DMS53 treated with DMSO at 0.1 percent for 48 hours (cell line): ENCODE results near the gene SLC9A9.

ENCODE experiments used
- DNase-seq: peaks from one replicate; lab custom pipeline; 2025; ENCODE audit not compliant: unreplicated experiment; lab: John Stamatoyannopoulos, UW

Gene SLC9A9

DNA sequence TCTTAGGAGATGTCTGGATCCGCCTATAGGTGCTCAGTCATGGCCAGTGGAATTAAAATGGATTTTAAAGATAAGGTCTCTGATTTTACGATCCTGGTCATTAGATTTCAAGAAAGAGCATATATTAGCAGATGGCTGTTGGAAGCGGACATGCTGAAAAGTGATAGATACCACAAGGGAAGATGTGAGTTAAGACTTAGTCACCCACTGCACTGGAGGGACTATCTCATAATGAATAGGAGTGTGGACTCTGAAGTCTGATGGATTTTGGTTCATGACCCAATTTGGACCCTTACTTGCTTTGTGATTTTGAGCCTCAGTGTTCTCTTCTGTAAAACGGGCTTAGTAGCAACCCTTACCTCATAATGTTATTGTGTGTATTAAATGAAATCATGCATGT lies 514.0 kb downstream of the SLC9A9 start:
- DNase-seq: no peak

DNA sequence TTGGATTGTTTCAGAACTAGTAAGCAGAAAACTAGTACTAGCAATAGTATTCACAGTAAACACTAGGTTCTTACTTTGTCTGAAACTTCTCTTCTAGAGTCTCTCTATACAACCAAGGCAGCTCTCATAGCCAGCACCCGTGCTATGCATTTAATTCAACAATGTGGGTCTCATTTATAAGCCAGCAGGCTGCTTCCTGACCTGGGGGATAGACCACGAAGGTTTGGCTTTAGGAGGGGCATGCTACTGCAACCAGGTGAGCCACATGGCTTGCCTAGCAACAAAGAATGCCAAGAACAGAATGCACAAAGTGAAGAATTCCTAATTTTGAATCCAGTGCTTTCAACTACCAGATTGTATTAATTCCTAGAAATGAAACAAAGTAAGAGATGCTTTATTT lies 514.9 kb downstream of the SLC9A9 start:
- DNase-seq: no peak

DNA sequence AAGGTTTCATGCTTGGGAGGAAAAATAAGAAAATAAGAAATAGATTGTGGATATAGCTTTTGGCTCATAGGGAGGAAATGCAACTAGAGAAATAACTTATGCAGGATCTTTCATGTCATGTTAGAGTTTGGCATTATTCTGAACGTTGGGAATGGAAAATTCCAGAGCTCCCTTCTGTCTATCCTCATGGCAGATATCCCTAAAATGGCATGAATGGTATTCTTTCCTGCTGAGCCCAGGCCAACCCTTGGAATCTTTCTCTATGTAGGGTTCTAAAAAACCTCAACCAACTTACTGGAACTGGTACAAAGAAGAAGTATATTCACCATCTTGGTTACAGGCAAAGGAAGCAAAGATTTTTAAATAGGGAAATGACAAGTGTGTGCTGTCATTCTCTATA lies 516.2 kb downstream of the SLC9A9 start:
- no peak for DNase-seq

DNA sequence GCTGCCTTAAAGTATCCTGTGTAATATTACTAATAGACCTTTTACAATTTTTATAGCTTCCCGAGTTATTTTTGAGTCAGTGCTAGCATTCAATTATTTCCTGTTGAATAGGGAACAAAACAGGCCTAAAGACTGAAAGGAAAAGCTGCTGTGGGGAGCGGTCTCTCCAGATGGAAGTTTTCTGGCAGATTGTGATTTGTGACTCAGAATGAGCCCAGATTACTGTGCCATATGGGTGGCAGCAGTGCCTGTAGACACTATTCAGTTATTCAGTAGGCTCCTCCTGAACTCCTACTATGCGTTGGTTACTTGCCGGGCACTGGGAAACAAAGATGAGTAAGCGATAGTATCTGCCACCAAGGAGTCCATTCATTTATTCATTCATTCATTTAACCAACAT lies 516.9 kb downstream of the SLC9A9 start:
- no peak for DNase-seq

DNA sequence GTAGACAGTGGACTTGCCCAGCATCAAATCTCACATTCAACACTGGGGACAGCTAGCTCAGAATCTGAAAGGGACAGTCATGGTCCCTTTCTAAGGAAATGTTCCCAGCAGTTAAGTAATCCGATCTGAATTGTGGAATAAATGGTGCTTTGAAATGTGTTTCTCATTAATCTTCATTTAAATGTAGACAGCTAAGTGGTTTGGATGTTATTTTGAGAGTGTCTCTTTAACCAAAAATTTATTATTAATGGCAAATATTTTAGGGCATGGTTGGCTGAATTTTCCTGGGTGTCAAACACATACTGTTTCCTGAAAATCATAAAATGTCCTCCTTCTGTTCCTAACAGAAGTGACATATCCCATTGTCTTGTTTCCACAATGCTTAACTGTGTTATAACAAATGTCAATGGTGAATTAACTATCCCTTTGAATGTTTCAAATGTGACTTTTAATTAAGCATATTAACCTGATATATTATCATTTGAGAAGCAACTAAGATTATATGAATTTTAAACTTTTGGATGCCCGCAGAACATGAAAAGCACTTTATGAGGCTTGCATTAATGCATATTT lies 517.9 kb downstream of the SLC9A9 start:
- DNase-seq: no peak

DNA sequence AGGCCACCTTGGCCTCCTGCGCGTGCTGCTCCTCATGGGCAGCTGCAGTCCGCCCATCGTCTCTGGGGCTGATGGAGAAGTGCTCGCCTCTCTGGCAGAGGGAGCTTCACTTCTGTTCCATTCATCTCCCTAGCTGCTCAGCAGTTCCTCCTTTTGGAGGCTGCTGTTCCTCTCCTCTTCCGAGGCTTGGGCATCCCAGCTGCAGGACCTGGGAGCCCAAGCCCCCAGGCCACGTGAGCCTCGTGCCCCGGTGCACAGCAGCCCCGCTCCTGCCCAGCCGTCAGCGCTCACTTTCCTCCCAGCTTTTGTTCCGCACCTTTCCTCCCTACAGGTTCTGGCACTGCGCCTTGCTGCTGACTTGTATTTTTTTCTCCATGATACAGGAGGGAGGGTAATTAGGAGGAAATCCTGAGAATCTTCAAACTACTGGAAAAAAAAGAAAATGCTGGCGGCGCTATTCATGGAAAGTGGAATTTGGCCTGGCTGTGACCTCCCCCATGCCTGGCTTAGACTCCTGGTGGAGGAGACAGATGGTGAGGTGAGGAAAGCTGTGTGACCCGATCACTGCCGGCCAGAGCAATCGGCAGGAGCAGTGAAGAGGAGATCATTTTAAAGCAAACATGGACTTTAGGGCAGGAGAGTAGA lies 518.6 kb downstream of the SLC9A9 start:
- no peak for DNase-seq

DNA sequence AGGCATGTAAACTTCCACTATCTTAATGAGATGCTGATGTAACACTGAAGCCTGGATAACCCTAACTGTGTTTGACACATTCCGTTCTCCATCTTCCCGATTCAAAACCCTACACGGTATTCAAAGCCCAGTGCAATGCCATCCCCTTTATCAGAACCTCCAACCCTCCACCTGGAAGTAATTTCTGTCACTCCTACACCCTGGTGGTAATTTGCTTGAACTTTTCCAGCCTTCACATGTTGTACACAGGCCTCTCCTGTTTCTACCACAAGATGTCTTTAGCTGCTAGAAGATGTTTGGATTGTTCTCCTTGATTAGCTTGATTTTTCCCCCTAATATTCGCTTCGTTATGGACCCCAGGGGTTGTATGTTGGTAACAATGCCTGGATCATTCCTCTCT lies 519.8 kb downstream of the SLC9A9 start:
- no peak for DNase-seq

DNA sequence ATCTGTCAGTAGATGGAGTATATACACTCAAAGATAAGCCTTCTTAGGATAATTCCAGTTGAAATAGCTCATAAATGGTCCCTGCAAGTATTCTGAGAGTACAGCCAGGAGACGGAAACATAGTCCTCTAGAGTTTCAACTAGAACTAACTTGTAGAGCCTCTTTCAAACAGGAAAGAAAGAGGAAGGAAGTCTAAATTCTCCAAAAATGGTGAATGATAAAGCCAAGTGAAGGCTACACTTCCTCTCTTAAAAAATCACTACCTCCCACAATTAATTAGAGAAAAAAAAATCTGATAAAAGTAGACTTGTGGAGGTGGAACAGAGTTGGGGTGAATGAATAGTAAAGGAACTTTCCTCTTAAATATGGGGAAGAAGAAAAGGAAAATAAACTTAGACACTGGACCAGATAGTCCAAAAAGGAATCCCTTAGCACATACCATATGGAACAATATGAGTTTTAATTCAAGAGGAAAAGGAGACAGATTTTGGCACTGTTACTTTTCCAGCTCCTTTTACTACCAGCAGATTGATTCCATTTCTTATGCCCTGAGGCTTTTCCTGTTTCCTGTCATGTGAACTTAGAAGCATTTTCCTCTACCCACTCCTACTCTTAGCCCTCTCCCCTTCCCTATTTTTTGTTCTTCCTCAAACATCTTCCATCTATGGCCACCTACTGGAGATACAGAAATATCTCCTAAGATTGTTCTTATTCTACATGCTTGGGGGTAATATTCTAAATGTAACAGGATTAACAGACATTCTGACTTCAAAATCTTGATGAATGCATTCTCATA lies 521.1 kb downstream of the SLC9A9 start:
- no peak for DNase-seq

DNA sequence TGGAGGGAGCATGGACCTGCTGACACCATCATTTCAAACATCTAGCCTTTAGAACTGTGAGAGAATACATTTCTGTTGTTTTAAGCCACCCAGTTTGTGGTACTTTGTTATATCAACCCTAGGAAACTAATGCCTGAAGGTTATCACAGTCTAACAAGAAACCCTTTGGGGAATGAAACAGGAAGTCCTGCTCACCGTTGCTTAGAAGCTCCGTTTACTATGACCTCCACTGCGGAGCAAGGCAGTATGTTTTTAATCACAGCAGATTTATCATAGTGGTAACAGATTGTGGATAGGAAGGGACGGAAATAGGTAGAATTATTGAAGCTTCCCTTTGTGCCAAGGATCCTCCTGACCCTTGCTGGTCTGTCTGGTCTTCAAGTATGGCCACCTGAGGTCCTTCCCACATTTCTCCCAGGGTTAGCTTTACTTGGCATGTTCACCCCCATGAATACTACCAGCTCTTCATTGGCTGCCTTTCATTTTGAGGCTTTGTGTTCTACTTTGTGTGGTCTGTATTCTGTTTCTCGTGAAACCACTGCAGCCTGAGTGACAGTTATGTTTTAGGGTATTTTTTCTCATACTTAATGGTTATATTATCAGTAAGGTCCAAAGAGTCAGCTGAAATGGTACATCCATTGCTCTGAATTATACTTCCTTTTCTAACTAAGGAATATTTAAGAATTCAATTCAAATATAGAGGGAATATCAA lies 527.1 kb downstream of the SLC9A9 start:
- DNase-seq: no peak

DNA sequence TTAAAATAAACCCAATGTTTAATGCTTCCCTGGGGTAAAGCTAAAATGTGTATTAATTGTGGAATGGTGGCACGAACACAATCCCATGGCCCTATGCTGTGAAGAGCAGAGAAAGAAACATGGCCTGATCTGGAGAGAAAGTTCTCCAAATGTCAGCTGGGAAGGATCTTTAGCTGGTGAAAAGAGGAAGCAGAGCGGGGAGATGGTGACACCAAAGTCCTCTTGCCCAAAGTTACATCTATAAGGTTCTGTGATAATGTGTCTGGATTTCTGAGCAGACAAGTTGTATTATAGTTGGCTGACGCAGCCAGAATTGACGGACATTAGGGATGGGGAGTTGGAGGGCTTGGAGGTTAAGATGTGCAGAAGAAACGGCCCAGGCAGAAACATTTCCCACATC lies 532.5 kb downstream of the SLC9A9 start:
- no peak for DNase-seq

DNA sequence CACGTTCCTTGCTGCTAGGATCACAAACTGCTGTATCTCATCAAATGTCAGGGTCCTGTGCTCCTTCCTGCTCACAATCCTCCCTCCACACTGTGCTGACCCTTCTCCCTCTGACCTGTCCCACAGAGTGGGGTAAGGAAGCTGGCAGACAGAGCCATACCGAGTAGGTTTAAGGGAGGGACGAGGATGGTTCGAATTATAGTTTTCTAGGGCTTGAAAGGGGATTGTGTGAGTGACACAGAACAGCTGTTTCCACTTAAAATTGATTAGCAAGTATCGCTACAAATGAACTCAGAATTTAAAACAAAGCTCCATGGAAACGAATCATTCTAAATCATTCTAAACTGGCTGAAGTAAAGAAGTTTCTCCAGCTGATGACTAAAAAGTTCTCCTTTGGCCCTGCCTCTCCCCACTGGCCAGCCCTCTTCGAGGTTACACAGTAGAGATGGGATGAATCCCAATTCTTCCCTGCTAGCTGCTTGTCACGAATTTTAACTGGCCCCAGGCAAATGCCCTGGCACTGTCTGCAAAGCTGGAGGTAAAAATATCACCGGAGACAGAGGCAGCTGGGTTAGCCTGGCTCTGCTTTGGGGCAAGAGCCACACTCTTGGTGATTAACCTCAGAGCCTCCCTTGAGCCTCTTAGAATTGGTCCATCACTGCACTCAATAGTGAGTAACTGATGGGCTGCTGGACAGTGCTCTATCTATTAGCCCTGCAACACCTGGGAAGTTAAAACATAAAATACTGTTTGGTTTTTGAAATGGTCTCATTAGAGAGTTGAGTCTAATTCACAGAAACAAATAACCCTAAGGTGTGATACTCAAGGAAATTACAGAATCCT lies 533.8 kb downstream of the SLC9A9 start:
- DNase-seq: no peak

DNA sequence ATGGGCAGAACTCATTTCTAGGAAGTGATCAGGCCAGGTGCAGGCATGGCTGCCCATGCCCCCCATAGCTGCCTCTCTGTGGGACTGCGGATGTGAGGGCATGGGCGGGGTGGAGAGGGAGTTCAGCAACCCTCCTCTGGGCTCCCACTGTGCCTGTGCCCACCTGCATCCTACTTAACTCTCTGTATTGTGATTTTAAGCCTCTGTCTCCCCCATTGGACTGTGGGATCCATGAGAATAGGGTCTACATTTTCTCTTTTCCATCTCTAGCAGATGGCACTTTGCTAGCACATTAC lies 534.4 kb downstream of the SLC9A9 start:
- no peak for DNase-seq

DNA sequence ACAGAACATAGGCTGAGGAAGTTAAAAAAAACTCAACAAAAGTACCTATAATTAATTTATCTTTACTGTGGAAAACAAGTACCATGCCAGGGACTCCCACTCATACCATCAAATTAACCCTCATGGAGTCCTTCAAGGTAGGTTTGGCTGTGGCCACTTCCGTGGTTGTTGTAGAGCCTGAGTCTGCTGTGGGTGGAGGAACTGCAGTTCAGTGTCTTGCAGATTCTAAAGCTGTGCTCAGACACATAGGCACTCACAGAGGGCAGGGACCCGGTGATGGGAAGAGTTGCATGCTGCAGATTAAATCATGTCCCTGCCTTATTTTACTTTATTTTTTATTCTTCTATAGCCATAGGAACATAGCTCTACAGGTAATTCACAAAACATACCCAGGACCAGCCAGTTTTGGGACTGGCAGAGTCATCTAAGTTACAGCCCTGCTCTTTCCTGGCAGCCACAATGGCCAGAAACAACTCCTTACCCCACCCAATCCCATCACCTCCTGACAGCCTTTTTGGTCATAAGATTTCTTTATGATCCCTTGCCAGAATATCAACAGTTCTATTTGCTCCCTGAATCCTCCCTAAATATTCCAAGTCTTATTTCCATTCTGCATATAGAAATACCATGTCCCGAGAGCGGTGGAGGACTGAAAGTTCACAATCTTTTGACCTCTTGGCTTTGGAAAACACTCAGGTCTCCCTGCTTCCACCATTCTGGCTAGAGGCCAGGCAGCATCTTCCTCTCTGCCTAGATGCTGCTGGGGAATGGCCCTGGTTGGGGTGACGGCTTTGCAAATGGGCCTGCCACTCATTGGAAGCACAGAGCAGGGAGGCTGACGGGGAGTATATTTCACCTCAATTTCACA lies 535.0 kb downstream of the SLC9A9 start:
- DNase-seq: no peak

DNA sequence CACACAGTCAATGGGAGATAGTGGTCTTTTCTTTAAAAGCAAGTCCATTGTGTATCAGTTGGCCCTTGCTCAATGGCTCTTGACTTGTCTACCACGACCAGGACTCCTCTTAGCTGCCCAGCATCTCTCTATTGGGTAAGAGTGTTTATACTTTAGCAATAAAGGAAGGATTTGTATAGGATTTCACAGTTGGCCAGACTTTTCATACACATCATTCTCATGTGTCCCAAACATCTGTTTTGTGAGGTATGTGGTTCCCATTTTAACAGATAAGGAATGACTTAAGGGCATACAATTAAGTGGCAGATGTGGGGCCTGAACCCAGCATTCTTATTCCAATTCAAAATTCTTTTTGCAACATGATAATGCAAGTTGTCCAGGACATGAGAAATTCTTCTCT lies 537.2 kb downstream of the SLC9A9 start:
- no peak for DNase-seq

DNA sequence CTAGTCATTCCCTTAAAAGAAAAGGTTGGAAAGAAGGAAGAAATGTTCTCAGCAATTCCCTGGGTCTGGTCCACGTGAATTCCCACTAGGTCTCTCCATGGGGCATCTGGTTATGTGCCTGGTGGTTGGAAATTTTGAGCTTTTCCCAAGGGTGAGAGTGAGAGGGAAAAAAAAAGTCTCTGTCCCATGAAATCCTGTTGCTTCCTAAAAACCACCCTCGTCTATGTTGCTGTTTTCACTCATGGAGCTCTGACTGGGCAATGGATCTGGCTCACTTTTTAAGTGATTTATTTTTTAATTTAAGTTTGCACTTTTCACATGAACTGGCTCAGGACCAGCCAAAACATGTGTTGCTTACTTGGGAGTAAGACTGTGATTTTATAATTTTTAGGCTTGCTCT lies 538.6 kb downstream of the SLC9A9 start:
- DNase-seq: no peak

DNA sequence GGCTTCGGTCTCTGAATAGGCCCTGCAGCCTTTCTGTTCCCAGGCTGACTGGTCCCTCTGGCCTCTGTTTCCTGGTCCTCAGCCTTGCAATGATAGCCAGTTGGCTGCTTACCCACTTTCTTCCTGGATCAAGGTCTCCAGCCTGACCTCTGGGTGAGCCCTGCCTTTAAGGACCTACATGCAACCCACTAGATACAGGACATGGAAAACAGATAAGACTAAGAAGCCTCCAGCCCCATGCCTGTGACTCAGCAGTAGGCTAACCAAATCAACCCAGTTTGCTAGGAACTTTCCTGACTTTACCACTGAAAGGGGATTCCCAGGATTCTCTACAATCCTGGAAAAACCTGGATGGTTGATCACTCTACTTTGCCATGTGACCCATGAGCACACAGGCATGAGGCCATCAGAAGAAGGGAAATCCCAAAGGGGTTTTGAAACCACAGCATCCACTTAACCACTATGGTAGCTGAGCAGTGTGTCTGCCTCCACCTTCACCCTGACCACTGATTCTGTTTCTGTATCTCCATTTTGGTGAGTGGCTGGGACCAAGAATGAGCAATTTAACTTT lies 540.6 kb downstream of the SLC9A9 start:
- no peak for DNase-seq

DNA sequence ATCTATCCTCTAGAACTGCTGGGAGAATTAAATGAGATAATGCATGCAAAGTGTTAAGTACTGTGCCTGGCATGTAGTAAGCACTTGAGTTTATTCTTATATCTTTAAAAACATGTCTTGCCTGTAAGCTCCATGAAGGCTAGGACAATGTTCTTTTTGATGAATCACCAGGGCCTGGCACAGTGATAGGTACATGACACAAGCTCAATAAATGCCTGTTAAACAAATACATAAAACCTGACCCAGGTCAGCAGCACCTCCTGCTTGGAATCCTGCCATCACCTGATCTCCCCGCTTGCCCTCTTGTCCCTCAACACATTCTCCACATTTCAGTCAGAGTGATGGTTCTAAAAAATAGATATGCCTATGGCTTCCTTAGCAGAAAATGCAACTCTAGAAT lies 541.9 kb downstream of the SLC9A9 start:
- no peak for DNase-seq

DNA sequence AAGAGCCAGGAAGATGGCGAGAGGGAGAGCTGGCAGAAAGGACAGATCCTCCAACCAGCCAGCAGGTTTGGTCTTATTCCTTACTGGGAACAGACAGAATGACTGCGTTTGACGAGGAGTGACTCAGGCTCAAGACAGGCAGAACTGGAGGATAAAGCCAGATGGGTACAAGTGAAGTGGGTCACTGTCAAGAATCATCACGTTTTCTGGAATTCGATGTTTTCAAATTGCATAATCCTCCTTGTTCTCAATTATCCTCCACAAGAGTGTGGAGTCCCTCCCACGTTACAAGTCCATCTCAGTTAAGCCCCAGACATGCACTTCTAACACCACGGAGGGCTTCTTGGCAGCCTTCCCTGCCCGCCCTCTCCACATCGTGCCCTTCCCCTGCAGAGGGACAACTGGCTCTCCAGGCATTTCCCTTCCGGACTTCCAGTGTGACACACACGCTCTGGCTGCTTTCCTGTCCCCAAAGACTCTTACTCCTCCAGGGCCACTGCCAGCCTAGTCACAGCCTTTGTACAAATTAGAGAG lies 545.6 kb downstream of the SLC9A9 start:
- DNase-seq: no peak

DNA sequence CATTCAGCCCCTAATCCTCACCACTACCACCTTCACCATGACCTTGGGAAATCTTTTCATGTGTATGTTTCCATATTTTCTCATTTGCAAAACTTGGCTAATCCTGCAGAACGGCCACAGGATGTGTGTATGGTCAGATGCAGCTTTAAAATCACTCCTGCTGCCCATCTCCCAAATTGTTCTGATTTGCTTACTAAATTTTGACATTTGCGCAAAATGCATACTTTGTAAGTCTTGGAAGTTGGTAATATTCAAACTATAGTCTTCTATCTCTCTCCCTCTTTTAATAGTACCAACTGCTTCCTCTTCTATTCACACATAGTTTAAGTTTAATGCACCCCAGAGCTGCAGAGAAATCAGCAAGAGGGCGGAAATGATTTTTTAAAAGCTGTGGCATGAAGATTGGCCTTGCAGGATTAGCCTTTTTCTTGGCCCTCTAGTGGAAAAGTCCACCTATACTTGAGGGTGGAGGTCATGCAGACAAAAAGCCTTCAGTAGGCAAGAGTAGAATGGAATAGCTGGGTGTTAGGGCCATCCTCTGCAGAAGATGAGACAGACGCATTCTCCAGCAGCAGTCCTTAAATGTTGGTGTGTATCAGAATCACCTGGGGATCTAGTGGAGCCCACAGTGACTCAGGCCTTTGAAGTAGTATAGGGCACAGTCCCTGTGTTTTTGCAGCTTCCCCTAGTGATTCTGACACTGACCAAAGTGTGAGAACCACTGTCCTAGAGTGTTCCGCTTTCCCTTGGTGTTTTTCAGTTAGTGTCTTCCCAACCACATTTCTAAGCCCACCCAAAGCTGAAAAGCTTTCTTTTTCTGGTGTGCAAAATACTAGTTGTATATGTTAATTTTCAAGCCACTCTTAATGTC lies 547.0 kb downstream of the SLC9A9 start:
- no peak for DNase-seq
